Measurements from ENCODE around the gene FSHR.

FSHR gene

GRCh38 chr2:49067971-49068370, 86.3 kb downstream of the FSHR start:
- TF ChIP-seq CTCF (IDR thresholded peaks at IDR 0.05; ENCODE audit: low read depth, low read length) = no peak
- H3K4me3 ChIP-seq (ENCODE audit: low read depth, low read length) = no peak overlapping the region

- no peak overlapping the region for H3K4me3 ChIP-seq (ENCODE audit: low read depth, low read length)
- no peak for TF ChIP-seq CTCF (IDR thresholded peaks at IDR 0.05; ENCODE audit: low read depth, low read length)
These were observed 101.2 kb downstream of the FSHR start for GRCh38 chr2:49053156-49053555.

- H3K4me3 ChIP-seq (ENCODE audit: low read depth, low read length) = no peak overlapping the region
- TF ChIP-seq CTCF (IDR thresholded peaks at IDR 0.05; ENCODE audit: low read depth, low read length) = no peak
These were observed 104.0 kb downstream of the FSHR start for GRCh38 chr2:49050265-49050664.

- H3K4me3 ChIP-seq (ENCODE audit: low read depth, low read length) = no peak overlapping the region
- no peak for TF ChIP-seq CTCF (IDR thresholded peaks at IDR 0.05; ENCODE audit: low read depth, low read length)
These were observed 105.2 kb downstream of the FSHR start for GRCh38 chr2:49049161-49049560.

- no peak for TF ChIP-seq CTCF (IDR thresholded peaks at IDR 0.05; ENCODE audit: low read depth, low read length)
- H3K4me3 ChIP-seq (ENCODE audit: low read depth, low read length) = no peak overlapping the region
These were observed 109.2 kb downstream of the FSHR start for GRCh38 chr2:49045083-49045482.

- no peak overlapping the region for H3K4me3 ChIP-seq (ENCODE audit: low read depth, low read length)
- no peak for TF ChIP-seq CTCF (IDR thresholded peaks at IDR 0.05; ENCODE audit: low read depth, low read length)
These were observed 109.8 kb downstream of the FSHR start for GRCh38 chr2:49044350-49045079.

- no peak for TF ChIP-seq CTCF (IDR thresholded peaks at IDR 0.05; ENCODE audit: low read depth, low read length)
- H3K4me3 ChIP-seq (ENCODE audit: low read depth, low read length) = no peak overlapping the region
These were observed 110.8 kb downstream of the FSHR start for GRCh38 chr2:49043405-49043982.

Measured in WI38 (cell line).